ENCODE data around the gene TMEM235. TPM values are rescaled to one million over a fixed set of nuclear protein-coding genes. Genes with fewer than 3 reads are reported as not detected.

TMEM235 gene
- total RNA-seq, 2 experiments from 2014 or later: not detected

DNA sequence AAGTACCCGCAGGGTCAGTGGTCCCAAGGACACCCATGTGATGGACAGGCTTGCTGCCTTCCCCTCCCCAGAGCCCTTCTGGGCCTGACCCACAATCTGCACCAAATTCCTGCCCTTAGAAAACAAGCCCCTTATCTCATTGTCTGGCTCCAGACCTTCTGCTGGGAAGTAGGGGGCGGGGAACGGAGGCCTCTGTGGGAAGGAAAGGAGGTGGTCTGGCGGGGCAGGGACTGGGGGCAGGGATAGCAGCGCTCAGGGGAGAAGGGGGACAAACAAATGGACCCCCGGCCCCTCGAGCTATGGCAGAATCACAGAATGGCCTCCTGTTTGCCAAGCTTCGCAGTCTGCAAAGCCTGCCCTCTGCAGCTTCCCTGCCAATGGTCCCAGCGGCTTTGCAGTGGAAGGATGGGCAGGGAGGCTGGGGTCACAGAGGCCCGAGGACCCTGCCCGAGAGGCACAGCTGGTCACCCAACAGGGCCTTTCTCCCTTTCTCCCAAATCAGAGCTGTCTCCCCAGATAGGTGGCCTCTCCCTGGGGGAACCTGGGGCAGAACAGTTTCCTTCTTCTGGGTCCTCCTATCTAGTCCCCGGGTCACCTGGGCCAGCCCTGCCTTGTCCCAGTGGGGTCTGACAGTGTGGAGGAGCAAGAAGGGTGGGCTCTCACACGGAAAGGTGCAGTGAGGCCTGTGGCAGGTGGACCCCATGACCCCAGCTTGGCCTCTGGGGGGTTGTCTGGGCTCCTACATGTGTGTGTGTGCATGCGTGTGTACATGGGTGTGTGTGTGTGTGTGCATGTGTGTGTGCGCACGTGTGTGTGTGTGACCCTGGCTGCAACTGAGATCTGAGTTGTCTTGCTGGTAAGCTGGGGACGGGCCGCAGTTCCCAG is 25.5 kb downstream of the TMEM235 start:
- no peaks in the 10 kb centered on the region for H3K9me3 Mint-ChIP-seq (ENCODE audit: low read depth)
- H3K4me1 Mint-ChIP-seq: peaks cover 29% of the 10 kb centered on the region
- no peak for DNase-seq
- CTCF ChIA-PET: interaction anchor here (1.1 to 1.3 kb wide), 2 partner anchors 11 to 144 kb away, joined by 3 read pairs; no protein-coding TSS in a partner anchor
- no peak overlapping the region for H3K4me3 Mint-ChIP-seq
- ATAC-seq: no peak
- H3K36me3 Mint-ChIP-seq: no peaks in the 10 kb centered on the region
- peaks cover 4% of the 10 kb centered on the region for H3K27me3 Mint-ChIP-seq
- no peak overlapping the region for H3K27ac Mint-ChIP-seq

DNA sequence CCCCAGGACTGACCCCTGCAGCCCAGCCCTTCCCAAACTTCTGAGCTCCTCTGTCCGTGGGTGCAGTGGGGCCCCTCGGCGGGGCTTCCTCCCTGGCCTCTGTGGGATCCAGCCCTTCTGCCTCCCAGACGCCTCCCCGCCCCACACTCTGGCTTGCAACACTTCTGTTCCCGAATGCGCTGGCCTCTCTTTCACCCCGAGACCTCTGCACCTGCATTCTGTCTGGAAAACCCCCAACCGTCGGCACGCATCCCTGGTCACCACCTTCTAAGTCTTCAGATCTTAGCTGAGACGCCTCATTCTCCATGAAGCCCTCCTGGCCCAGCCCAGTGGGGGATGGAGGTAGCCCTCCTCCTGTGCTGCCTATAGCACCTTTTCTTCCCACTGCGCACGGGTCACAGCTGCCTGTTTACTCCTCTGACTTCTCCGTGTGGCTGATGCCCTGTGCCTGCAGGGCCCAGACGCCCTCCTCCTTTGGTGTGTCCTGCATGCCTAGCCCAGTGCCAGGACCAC is 26.4 kb downstream of the TMEM235 start:
- Mint-ChIP-seq H3K27ac (no peak overlapping the region), H3K4me1 (peaks cover 22% of the 10 kb centered on the region), H3K9me3 (ENCODE audit: low read depth) (no peaks in the 10 kb centered on the region), H3K4me3 (no peak overlapping the region), H3K27me3 (peaks cover 4% of the 10 kb centered on the region), H3K36me3 (no peaks in the 10 kb centered on the region)
- ATAC-seq (no peak), DNase-seq (no peak)
- CTCF ChIA-PET: interaction anchor here (1.1 to 2.1 kb wide), 3 partner anchors 11 to 173 kb away, joined by 3 to 6 read pairs (median 5); no protein-coding TSS in a partner anchor

DNA sequence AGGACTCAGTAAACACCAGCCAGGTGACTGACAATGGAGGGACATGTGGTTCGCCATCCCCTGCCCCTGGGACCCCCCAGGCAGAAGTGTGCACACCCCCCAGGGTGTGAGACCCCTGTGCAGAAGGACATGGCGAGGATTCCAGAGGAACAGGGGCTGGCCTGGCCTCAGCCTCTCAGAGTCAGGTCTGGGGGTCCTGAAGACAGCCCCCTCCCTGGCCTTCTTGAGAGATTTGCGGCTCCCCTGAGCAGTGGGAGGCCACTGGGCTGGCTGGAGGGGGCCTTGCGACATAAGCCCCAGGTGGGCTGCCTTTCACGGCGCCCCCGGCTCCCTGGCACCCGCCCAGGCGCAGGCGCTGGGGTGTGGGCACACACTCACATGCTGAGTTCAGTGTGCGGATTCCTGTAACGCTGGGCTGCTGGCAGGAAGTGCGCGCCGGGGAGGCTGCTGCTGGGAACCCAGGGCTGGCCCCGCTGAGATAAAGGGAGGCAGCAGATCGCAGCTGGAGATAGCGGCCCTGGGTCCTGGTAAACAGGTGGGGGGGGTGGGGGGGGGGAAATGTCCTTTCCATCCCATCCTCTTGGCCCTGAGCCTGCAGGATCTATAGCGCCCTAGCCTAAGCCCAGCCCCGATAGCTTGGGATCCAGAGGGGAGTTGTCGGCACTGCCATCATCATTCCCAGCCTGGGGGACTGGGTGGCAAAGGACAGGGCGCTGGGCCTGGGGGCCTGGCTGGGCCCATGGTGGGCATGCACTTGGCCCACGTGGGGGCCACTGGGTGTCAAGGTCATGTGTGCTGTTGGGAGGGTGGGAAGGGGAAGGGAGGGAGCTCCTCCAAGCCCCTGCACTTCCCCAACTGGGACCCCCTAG is 27.1 kb downstream of the TMEM235 start:
- Mint-ChIP-seq H3K36me3 (no peaks in the 10 kb centered on the region), H3K27me3 (peaks cover 4% of the 10 kb centered on the region), H3K9me3 (ENCODE audit: low read depth) (no peaks in the 10 kb centered on the region), H3K4me1 (peaks cover 20% of the 10 kb centered on the region), H3K4me3 (no peak overlapping the region), H3K27ac (no peak overlapping the region)
- CTCF ChIA-PET: interaction anchor here (0.9 to 2.1 kb wide), 5 partner anchors 9 to 380 kb away, joined by 3 to 6 read pairs (median 3); no protein-coding TSS in a partner anchor
- DNase-seq: peak; percentile 74
- peak; percentile 64 for ATAC-seq

DNA sequence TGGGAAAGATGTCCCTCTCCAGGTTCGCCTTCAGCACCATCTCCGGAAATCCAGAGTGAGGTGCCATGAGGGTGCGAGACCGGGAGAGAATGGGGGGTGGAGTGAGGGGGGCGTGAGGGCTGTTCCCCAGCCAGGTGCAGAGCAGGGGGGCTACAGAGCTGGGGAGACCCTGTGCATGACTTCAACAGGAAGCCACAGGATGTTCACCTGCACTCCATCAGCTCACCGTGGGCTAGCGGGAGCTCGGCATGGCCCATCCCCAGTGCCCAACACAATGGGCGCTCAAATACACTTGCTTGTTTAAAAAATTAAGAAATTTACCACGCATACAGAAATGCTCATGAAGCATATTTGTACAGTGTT is 27.7 kb downstream of the TMEM235 start:
- H3K4me3 Mint-ChIP-seq: no peak overlapping the region
- no peaks in the 10 kb centered on the region for H3K36me3 Mint-ChIP-seq
- H3K9me3 Mint-ChIP-seq (ENCODE audit: low read depth): no peaks in the 10 kb centered on the region
- ATAC-seq (no peak), DNase-seq (no peak)
- H3K27me3 Mint-ChIP-seq: peaks cover 4% of the 10 kb centered on the region
- peaks cover 18% of the 10 kb centered on the region for H3K4me1 Mint-ChIP-seq
- CTCF ChIA-PET: interaction anchor here (0.9 to 2.1 kb wide), 5 partner anchors 8 to 380 kb away, joined by 3 to 6 read pairs (median 4); no protein-coding TSS in a partner anchor
- H3K27ac Mint-ChIP-seq: no peak overlapping the region

DNA sequence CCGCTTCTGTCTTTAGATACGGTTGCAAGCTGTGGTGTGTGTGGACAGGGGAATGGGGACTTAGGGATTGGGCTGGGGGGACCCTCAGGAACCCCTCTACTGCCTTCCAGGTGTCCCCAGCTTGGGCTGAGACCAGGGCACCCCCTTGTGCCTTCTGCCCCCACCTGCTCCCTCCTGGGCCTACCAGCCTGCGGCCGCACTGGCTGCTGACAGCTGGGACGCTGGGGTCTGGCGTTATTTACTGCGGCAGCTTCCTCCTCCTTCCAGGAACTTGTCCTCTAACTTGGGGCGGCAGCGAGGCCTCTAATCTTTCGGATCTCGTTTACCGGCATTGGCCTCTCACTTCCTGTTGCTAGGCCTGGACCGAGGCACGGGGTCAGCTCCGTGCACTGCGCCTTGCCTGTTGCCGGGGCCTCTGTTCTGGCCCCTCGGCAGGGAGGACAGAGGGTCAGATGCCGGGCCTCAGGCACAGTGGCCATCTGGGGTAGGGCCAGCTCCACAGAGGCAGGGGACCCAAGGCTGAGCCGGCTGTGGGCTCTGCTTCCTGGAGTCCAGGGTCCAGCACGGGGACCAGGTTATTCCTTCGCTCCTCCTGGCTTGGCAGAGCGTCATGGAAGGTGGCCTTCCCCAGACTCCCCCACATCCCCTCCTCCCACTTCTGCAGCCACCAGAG is 31.8 kb downstream of the TMEM235 start:
- Mint-ChIP-seq H3K4me3 (no peak overlapping the region), H3K9me3 (ENCODE audit: low read depth) (no peaks in the 10 kb centered on the region), H3K27me3 (no peaks in the 10 kb centered on the region), H3K27ac (no peak overlapping the region), H3K36me3 (no peaks in the 10 kb centered on the region), H3K4me1 (peaks cover 11% of the 10 kb centered on the region)
- DNase-seq (no peak), ATAC-seq (no peak)
- CTCF ChIA-PET: interaction anchor here (1.4 to 1.8 kb wide), 3 partner anchors 8 to 11 kb away, joined by 4 to 5 read pairs (median 5); no protein-coding TSS in a partner anchor

DNA sequence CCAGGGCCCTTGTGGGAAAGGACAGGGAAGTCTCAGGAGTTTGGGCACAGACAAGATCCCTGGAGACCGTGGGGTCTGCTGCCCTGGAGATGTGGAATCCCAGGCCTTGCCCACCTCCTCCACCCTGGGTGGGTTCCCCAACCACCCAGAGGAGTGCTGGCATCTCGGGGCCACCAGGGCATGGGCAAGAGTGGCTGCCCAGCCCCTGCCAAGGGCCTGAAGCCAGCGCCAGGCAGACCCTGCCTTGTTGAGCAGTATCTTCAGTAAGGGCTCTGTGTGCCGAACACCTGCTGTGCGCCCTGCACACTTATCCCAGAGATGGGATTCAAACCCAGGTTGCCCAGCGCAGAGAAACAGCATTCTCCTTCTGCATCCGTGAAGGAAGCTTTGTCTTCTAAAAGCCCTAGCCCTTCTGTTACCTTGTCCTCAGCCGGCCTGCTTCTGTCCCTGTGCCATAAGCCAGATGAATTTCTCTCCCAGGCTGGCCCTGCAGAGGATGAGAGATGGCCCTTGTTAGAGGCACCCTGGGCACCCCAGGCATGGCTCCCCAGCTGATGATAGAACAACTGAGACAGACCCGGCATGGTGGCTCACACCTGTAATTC is 32.4 kb downstream of the TMEM235 start:
- DNase-seq: no peak
- H3K4me1 Mint-ChIP-seq: peaks cover 8% of the 10 kb centered on the region
- H3K9me3 Mint-ChIP-seq (ENCODE audit: low read depth): no peaks in the 10 kb centered on the region
- H3K27me3 Mint-ChIP-seq: no peaks in the 10 kb centered on the region
- CTCF ChIA-PET: interaction anchor here (1.4 to 1.6 kb wide), 3 partner anchors 9 to 14 kb away, joined by 4 to 5 read pairs (median 4); no protein-coding TSS in a partner anchor
- ATAC-seq: no peak
- H3K36me3 Mint-ChIP-seq: no peaks in the 10 kb centered on the region
- no peak overlapping the region for H3K4me3 Mint-ChIP-seq
- no peak overlapping the region for H3K27ac Mint-ChIP-seq

DNA sequence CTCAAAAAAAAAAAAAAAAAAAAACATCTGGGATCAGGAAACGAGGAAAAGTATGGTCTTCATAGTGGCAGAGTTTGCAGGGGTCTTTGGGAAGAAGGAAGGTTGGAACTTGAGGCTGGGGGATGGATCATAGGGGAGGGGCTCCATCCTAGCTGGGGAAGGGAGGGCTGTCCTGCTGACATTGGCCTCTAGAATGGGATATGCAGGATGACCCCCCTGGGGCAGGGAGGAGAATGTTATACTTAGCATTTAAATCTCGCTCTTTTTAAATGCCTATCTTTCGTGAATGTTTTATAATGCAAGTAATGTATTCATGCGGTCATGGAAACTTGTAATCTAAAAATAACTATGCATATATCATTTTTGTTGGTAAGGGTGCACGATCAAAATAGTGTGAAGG is 33.2 kb downstream of the TMEM235 start:
- no peaks in the 10 kb centered on the region for H3K27me3 Mint-ChIP-seq
- DNase-seq (no peak), ATAC-seq (no peak)
- no peaks in the 10 kb centered on the region for H3K36me3 Mint-ChIP-seq
- H3K9me3 Mint-ChIP-seq (ENCODE audit: low read depth): no peaks in the 10 kb centered on the region
- CTCF ChIA-PET: interaction anchor here (1.5 kb wide), 1 partner anchor 15 kb away, joined by 4 read pairs; no protein-coding TSS in a partner anchor
- H3K4me1 Mint-ChIP-seq: peaks cover 6% of the 10 kb centered on the region
- H3K27ac Mint-ChIP-seq: no peak overlapping the region
- H3K4me3 Mint-ChIP-seq: no peak overlapping the region

DNA sequence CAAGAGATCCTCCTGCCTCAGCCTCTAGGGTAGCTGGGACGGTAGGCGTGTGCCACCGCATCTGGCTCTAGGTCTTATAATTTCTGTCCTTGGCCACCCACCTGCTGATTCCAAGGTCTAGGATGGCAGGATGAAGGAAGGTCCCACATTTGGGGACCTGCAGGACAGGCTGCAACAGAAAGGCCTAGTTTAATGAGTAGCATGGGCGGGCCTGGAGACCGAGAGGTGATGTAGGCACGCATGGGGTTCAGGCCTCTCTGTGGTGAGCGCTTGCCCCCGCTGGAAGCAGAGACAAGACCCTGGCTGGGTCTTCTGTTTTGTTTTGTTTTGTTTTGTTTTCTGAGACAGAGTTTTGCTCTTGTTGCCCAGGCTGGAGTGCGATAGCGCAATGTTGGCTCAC is 33.7 kb downstream of the TMEM235 start:
- CTCF ChIA-PET: interaction anchor here (1.5 kb wide), 1 partner anchor 15 kb away, joined by 4 read pairs; no protein-coding TSS in a partner anchor
- Mint-ChIP-seq H3K9me3 (ENCODE audit: low read depth) (no peaks in the 10 kb centered on the region), H3K27ac (no peak overlapping the region), H3K4me1 (peaks cover 5% of the 10 kb centered on the region), H3K36me3 (no peaks in the 10 kb centered on the region), H3K27me3 (no peaks in the 10 kb centered on the region), H3K4me3 (no peak overlapping the region)
- DNase-seq (no peak), ATAC-seq (no peak)

DNA sequence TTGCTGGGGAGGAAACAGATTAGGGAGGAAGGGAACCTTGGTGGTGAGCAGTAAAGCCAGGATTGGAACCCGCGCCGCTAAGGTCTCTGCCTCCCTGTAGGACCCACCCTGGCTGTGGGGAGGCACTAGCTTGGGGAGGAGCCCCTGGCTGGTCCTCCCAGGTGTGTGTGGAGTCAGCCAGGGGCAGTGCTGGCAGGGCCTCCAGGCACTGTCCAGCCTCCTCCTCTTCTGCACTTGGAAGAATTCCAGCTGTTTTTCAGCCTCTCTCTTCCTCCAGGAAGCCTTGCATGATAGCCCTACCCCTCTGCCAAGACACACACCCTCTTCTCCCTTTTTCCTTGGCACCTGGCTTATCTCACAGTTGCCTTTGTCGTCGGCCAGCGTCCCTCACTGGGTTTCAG is 34.8 kb downstream of the TMEM235 start:
- H3K27me3 Mint-ChIP-seq: no peaks in the 10 kb centered on the region
- H3K36me3 Mint-ChIP-seq: no peaks in the 10 kb centered on the region
- no peak for DNase-seq
- no peak for ATAC-seq
- H3K4me1 Mint-ChIP-seq: peaks cover 5% of the 10 kb centered on the region
- CTCF ChIA-PET: interaction anchor here (1.0 to 1.1 kb wide), 2 partner anchors 11 to 15 kb away, joined by 3 read pairs; no protein-coding TSS in a partner anchor
- no peak overlapping the region for H3K27ac Mint-ChIP-seq
- H3K9me3 Mint-ChIP-seq (ENCODE audit: low read depth): no peaks in the 10 kb centered on the region
- no peak overlapping the region for H3K4me3 Mint-ChIP-seq

DNA sequence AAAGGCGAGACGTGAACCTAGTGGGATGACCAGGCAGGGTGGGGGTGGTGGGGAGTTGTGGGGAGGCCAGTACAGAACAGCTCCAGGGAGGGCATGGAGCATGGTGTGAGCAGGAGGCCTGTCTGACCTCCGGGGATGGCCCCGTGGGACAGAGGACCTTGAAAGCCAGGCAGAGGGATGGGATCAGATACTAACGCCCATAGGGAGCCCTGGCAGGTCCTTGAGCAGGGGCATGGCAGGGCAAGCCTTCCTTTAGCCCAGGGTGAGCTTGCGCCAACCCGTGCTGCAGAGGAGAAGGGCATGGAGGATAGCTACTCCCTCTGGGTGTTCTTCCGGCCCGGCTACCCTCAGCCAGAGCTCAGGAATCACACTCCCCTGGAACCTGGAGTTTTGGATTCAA is 35.3 kb downstream of the TMEM235 start:
- CTCF ChIA-PET: interaction anchor here (1.0 to 1.1 kb wide), 3 partner anchors 12 to 460 kb away, joined by 3 read pairs; no protein-coding TSS in a partner anchor
- no peak for ATAC-seq
- DNase-seq: no peak
- peaks cover 5% of the 10 kb centered on the region for H3K4me1 Mint-ChIP-seq
- H3K27ac Mint-ChIP-seq: no peak overlapping the region
- H3K36me3 Mint-ChIP-seq: no peaks in the 10 kb centered on the region
- peaks cover 4% of the 10 kb centered on the region for H3K27me3 Mint-ChIP-seq
- no peaks in the 10 kb centered on the region for H3K9me3 Mint-ChIP-seq (ENCODE audit: low read depth)
- no peak overlapping the region for H3K4me3 Mint-ChIP-seq

DNA sequence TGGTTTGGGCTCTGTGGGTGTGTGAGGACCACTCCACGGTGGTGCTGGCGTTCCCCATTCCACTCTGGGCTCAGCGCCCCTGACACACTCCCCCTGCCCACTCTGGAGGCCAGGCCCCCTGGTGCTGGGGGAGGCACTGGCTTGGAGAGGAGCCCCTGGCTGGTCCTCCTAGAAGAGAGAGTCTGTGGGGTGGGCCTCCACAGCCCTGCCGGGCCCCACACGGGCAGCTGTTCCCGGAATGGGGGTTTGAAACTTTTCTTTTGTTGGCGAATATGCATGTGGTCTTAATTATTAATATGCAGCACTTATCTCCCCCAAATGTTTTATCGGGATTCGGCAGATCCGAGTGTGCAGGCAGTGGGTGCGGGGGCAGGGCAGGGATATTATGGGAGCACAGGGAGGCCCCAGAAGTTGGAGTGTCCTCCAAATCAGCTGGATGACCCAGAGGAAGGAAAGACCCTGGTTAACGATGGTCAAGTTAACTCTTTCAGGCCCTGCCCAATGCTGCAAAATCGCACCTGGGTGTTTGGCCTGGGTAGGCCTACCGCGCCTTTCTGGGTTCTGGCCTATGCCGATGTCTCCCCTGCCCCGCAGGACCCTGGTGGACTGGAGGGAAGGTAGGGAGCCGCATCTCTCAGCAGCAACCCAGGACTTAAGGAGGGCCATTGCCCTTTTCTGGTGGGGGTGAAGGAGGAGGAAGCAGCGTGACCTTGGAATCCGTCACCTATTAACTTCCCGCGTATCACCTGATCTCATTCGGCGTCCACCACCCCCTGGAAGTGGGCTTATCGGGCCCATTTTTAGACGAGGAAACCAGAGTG is 36.0 kb downstream of the TMEM235 start:
- CTCF ChIA-PET: interaction anchor here (1.0 to 1.1 kb wide), 3 partner anchors 13 to 459 kb away, joined by 3 read pairs; no protein-coding TSS in a partner anchor
- DNase-seq: no peak
- H3K9me3 Mint-ChIP-seq (ENCODE audit: low read depth): no peaks in the 10 kb centered on the region
- H3K36me3 Mint-ChIP-seq: no peaks in the 10 kb centered on the region
- H3K4me1 Mint-ChIP-seq: peaks cover 7% of the 10 kb centered on the region
- no peak overlapping the region for H3K27ac Mint-ChIP-seq
- peaks cover 11% of the 10 kb centered on the region for H3K27me3 Mint-ChIP-seq
- ATAC-seq: no peak
- H3K4me3 Mint-ChIP-seq: no peak overlapping the region

Data from activated CD8-positive, alpha-beta memory T cell treated with anti-CD3 and anti-CD28 coated beads, Interleukin-2, amount 10 ng/mL, durations not matched to agents 7 days and 5 days (primary cell).